ENCODE measurements around the gene TEX10. TPM values are rescaled to one million over a fixed set of nuclear protein-coding genes. Genes with fewer than 3 reads are reported as not detected.

Gene TEX10
- total RNA-seq, 2 donors from 2014 or later = 7.8 to 9.2 TPM

DNA sequence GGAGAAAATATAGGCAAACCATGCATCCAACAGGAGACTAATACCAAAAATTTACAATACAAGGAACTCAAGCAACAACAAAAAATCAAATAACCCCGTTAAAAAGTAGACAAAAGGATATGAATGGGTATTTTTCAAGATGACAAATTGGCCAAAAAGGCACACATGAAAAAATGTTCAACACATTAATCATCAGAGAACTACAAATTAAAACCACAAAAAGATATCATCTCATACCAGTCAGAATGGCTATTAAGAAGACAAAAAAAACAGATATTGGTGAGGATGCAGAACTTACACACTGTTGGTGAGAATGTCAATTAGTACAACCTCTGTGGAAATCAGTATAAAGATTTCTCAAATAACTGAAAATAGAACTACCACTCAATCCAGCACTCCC lies 35.0 kb downstream of the TEX10 start:
- H3K9me3 ChIP-seq = no peaks in the 10 kb centered on the region
- intact Hi-C loops (cut with DNase I) = no loop called here
- no peaks in the 10 kb centered on the region for H3K27me3 ChIP-seq
- 43 to 61% methylated on average over 1 of the region's 1 CpG for WGBS, 2 donors
- no peak overlapping the region for H3K27ac ChIP-seq
- DNase-seq (no peak), ATAC-seq (no peak)
- H3K4me1 ChIP-seq = no peaks in the 10 kb centered on the region
- no peak overlapping the region for H3K4me3 ChIP-seq
- TF ChIP-seq, protein P1, sequence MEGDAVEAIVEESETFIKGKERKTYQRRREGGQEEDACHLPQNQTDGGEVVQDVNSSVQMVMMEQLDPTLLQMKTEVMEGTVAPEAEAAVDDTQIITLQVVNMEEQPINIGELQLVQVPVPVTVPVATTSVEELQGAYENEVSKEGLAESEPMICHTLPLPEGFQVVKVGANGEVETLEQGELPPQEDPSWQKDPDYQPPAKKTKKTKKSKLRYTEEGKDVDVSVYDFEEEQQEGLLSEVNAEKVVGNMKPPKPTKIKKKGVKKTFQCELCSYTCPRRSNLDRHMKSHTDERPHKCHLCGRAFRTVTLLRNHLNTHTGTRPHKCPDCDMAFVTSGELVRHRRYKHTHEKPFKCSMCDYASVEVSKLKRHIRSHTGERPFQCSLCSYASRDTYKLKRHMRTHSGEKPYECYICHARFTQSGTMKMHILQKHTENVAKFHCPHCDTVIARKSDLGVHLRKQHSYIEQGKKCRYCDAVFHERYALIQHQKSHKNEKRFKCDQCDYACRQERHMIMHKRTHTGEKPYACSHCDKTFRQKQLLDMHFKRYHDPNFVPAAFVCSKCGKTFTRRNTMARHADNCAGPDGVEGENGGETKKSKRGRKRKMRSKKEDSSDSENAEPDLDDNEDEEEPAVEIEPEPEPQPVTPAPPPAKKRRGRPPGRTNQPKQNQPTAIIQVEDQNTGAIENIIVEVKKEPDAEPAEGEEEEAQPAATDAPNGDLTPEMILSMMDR (IDR thresholded peaks at IDR 0.05) = no peak
- TF ChIP-seq POLR2A (IDR thresholded peaks at IDR 0.05) = no peak
- H3K36me3 ChIP-seq (replicated peaks in 1 of 2; ENCODE audit: insufficient read depth in 1 of 2, low read depth in 2 of 2) = no peaks in the 10 kb centered on the region

DNA sequence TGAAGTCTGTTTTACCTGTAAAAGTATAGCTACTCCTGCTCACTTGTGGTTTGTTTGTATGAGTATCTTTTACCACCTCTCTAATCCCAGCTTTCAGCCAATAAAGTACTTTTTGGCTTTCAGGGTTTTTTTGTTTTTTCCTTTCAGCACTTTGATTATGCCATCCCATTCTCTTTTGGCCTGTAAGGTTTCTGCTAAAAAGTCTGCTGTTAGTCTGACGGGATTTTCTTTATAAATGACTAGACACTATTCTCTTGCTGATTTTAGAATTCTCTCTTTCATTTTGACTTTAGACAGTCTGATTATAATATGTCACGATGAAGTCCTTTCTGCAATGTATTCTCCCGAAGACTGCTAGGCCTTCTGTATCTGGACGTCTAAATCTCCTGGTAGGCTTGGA lies 37.2 kb downstream of the TEX10 start:
- 98% methylated on average over 4 of the region's 4 CpGs for WGBS, 2 donors
- no peaks in the 10 kb centered on the region for H3K27me3 ChIP-seq
- no peaks in the 10 kb centered on the region for H3K36me3 ChIP-seq (replicated peaks in 1 of 2; ENCODE audit: insufficient read depth in 1 of 2, low read depth in 2 of 2)
- no peak overlapping the region for H3K27ac ChIP-seq
- no peak for ATAC-seq
- intact Hi-C loops (cut with DNase I) = no loop called here
- no peaks in the 10 kb centered on the region for H3K4me1 ChIP-seq
- H3K9me3 ChIP-seq = no peaks in the 10 kb centered on the region
- no peak for DNase-seq
- TF ChIP-seq, protein P1 (IDR thresholded peaks at IDR 0.05) = no peak
- TF ChIP-seq POLR2A (IDR thresholded peaks at IDR 0.05) = no peak
- H3K4me3 ChIP-seq = no peak overlapping the region

DNA sequence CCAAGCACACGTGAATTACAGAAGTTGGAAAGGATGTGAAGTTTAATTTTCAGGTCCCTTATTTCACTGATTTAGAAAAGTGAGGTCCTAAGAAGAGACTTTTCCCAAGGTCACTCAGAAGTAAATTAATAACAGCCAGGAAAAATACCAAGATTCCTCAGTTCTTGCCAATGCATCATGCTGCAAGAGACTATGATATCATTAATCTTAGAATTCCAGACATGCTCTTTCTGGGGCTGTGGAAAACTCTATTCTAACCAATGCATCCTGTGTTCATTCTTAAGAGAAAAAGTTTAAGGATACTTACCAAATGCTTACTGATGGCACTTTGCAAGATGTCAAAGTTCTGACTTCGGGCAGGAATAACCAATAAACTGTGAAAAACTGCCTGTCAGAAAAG lies 42.8 kb downstream of the TEX10 start:
- Histone ChIP-seq H3K4me1 (no peaks in the 10 kb centered on the region), H3K27ac (no peak overlapping the region), H3K36me3 (replicated peaks in 1 of 2; ENCODE audit: insufficient read depth in 1 of 2, low read depth in 2 of 2) (no peaks in the 10 kb centered on the region), H3K9me3 (no peaks in the 10 kb centered on the region), H3K27me3 (no peaks in the 10 kb centered on the region), H3K4me3 (no peak overlapping the region)
- ATAC-seq = no peak
- 89 to 94% methylated on average over 2 of the region's 2 CpGs for WGBS, 2 donors
- intact Hi-C loops (cut with DNase I) = no loop called here
- DNase-seq = no peak
- no peak for TF ChIP-seq POLR2A (IDR thresholded peaks at IDR 0.05)
- TF ChIP-seq, protein P1 (IDR thresholded peaks at IDR 0.05) = no peak

DNA sequence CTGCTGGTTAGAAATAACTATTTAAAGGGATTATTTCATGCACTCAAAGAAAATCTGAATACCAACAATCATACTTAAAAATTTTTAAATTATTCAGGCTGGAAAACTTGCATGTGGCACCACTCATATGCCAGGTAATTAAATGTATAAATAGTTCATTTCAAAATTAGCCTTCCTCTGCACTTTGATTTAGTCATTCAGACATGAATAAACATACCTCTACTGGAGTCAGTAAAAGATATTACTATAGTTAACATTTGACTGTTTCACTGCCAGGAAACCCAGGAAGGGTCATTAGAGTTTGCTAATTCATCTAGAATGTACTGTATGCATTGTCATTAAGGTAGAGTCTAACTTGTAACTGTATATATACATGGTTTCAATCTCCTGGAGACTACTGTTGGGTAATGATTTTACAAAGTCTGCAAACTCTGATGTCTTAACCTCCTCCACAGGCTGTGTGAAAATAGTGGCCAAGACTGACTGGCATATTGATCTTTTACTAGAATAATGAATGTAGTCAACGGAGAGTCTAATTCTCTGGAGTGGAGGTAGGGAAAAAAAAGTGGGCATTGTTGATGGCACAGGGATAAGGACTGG lies 43.7 kb downstream of the TEX10 start:
- no peaks in the 10 kb centered on the region for H3K36me3 ChIP-seq (replicated peaks in 1 of 2; ENCODE audit: insufficient read depth in 1 of 2, low read depth in 2 of 2)
- H3K4me1 ChIP-seq = no peaks in the 10 kb centered on the region
- no peak for TF ChIP-seq POLR2A (IDR thresholded peaks at IDR 0.05)
- TF ChIP-seq, protein P1 (IDR thresholded peaks at IDR 0.05) = no peak
- no peak overlapping the region for H3K4me3 ChIP-seq
- no peaks in the 10 kb centered on the region for H3K27me3 ChIP-seq
- intact Hi-C loops (cut with DNase I) = no loop called here
- ATAC-seq (no peak), DNase-seq (no peak)
- 19 to 21% methylated on average over 1 of the region's 1 CpG for WGBS, 2 donors
- no peaks in the 10 kb centered on the region for H3K9me3 ChIP-seq
- H3K27ac ChIP-seq = no peak overlapping the region

DNA sequence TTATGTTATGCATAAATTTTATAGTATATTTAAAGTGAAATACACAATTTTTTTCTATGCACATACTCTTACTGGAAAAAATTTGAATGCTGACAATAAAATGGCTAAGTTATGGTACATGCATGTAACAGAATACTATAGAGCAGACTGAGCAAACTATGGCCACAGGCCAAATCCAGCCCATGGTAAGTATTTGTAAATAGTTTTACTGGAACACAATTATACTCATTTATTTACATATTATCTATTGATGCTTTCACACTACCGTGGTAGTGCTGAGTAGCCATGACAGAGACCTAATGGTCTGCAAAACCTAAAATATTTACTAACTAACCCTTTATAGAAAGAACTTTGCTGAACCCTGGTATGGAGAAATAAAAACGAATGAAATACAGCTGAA lies 45.7 kb downstream of the TEX10 start:
- DNase-seq = no peak
- Histone ChIP-seq H3K36me3 (replicated peaks in 1 of 2; ENCODE audit: insufficient read depth in 1 of 2, low read depth in 2 of 2) (no peaks in the 10 kb centered on the region), H3K27ac (no peak overlapping the region), H3K4me1 (no peaks in the 10 kb centered on the region), H3K27me3 (no peaks in the 10 kb centered on the region), H3K9me3 (no peaks in the 10 kb centered on the region), H3K4me3 (no peak overlapping the region)
- no peak for TF ChIP-seq POLR2A (IDR thresholded peaks at IDR 0.05)
- TF ChIP-seq, protein P1 (IDR thresholded peaks at IDR 0.05) = no peak
- WGBS, 2 donors = 63 to 70% methylated on average over 2 of the region's 2 CpGs
- intact Hi-C loops (cut with DNase I) = no loop called here
- no peak for ATAC-seq

All from body of pancreas (tissue), 4 donors.